Keratinocyte (primary cell): ENCODE data around the gene RABL6. TPM values are rescaled to one million over a fixed set of nuclear protein-coding genes. Genes with fewer than 3 reads are reported as not detected.
A peak's percentile ranks its signal among the peaks of the same experiment; 100 is the strongest.

Source experiments
- DNase-seq: peaks from one replicate; pipeline ENCODE4 v3.0.0-alpha.2; 2011; ENCODE audit warnings: low read depth, missing footprints, low spot score
- FAIRE-seq: peaks from 2 replicates; lab custom pipeline; 2011; peaks lifted over from hg19 to GRCh38; lab: Jason Lieb, UNC
- H2AFZ ChIP-seq: 2 replicates; pipeline ENCODE4 v1.6.0; 2012; ENCODE audit warnings: low read length, control low read depth, inconsistent platforms; ENCODE audit not compliant: control insufficient read depth
- H3K27ac ChIP-seq: 2 replicates; pipeline ENCODE4 v1.5.1; 2011; ENCODE audit warnings: low read length; ENCODE audit not compliant: control insufficient read depth, insufficient read depth
- H3K27me3 ChIP-seq: 3 replicates; pipeline ENCODE4 v1.6.0; 2011; ENCODE audit warnings: low read length; ENCODE audit not compliant: control insufficient read depth, insufficient read depth; ENCODE audit errors: extremely low read depth
- H3K36me3 ChIP-seq, 2 experiments: 2 replicates in 1 of 2; 3 replicates in 1 of 2; pipeline ENCODE4 v1.5.1; 2011; ENCODE audit warnings: low read length in 2 of 2, mild to moderate bottlenecking in 1 of 2; ENCODE audit not compliant: control insufficient read depth in 2 of 2, insufficient read depth in 2 of 2; ENCODE audit errors: extremely low read depth in 1 of 2
- H3K4me1 ChIP-seq: 3 replicates; pipeline ENCODE4 v1.5.1; 2011; ENCODE audit warnings: low read length; ENCODE audit not compliant: control insufficient read depth, insufficient read depth; ENCODE audit errors: extremely low read depth
- H3K4me2 ChIP-seq: 3 replicates; pipeline ENCODE4 v1.6.0; 2011; ENCODE audit warnings: low read depth, low read length; ENCODE audit not compliant: control insufficient read depth, insufficient read depth; ENCODE audit errors: extremely low read depth
- H3K4me3 ChIP-seq, 3 experiments: fragments of 200-600 bp in 1 of 3; sonication (generic) in 1 of 3; 2 replicates in 2 of 3; 3 replicates in 1 of 3; pipeline ENCODE4 v1.5.1; 2011 to 2016; ENCODE audit warnings: low read length in 3 of 3, mild to moderate bottlenecking in 3 of 3, control low read depth in 2 of 3, inconsistent platforms in 1 of 3, low read depth in 1 of 3, mixed read lengths in 1 of 3, mixed run types in 1 of 3, moderate library complexity in 1 of 3; ENCODE audit not compliant: control insufficient read depth in 2 of 3, insufficient read depth in 2 of 3; ENCODE audit errors: extremely low read depth in 1 of 3
- H3K79me2 ChIP-seq: 2 replicates; pipeline ENCODE4 v1.6.0; 2012; ENCODE audit warnings: low read length; ENCODE audit not compliant: control insufficient read depth, insufficient read depth
- H3K9ac ChIP-seq: 3 replicates; pipeline ENCODE4 v1.6.0; 2011; ENCODE audit warnings: low read length; ENCODE audit not compliant: control insufficient read depth, insufficient read depth; ENCODE audit errors: extremely low read depth
- H3K9me1 ChIP-seq: 3 replicates; pipeline ENCODE4 v1.6.0; 2011; ENCODE audit warnings: low read length; ENCODE audit not compliant: control insufficient read depth, insufficient read depth; ENCODE audit errors: extremely low read depth
- H3K9me3 ChIP-seq: 2 replicates; pipeline ENCODE4 v1.5.1; 2012; ENCODE audit warnings: low read depth, low read length; ENCODE audit not compliant: control insufficient read depth
- H4K20me1 ChIP-seq: 3 replicates; pipeline ENCODE4 v1.6.0; 2011; ENCODE audit warnings: low read length; ENCODE audit not compliant: control insufficient read depth, insufficient read depth; ENCODE audit errors: extremely low read depth
- EZH2 ChIP-seq: IDR thresholded peaks from one replicate; pipeline ENCODE4 v1.6.1; 2012; ENCODE audit warnings: inconsistent platforms, mild to moderate bottlenecking, low read length, moderate library complexity
- dilution Hi-C: fragments of 300-500 bp; cut with MboI; formaldehyde crosslinking; loops from one replicate; pipeline ENCODE4 v1.7.0; 2020; ENCODE audit warnings: low sequenced_read_pairs; ENCODE audit not compliant: extremely low pct_ligation_motif_present
- polyA plus RNA-seq, 5 experiments: library from polyadenylated mRNA; depleted of rRNA in 3 of 5; stranded (reverse) in 3 of 5; stranded (forward) in 1 of 5; unstranded in 1 of 5; fragments of >200 nt; gene quantifications; 1 replicate in 1 of 5; 2 replicates in 3 of 5; 3 replicates in 1 of 5; pipeline versions ENCODE4 v1.2.1 to v1.2.3, GENCODE V29; 2011 to 2012; ENCODE audit warnings: missing spikeins in 2 of 5, low read depth in 1 of 5, low replicate concordance in 1 of 5
- TF ChIP-seq, protein P1 (sequence below), 3 experiments: IDR thresholded peaks in 1 of 3; conservative IDR thresholded peaks in 1 of 3; optimal IDR thresholded peaks in 1 of 3; 2 replicates in 2 of 3; 3 replicates in 1 of 3; pipeline versions ENCODE3 to v1.5.1; 2011; ENCODE audit warnings: low read length in 3 of 3, mild to moderate bottlenecking in 3 of 3, moderate library complexity in 2 of 3, control low read depth in 1 of 3, inconsistent platforms in 1 of 3; ENCODE audit not compliant: insufficient read depth in 2 of 3; ENCODE audit errors: extremely low read depth in 1 of 3

The RABL6 gene
- polyA plus RNA-seq, 1 donor (not counting 4 experiments of a cell fraction or from before 2014, with no cell fraction given) = 46.3 TPM

DNA sequence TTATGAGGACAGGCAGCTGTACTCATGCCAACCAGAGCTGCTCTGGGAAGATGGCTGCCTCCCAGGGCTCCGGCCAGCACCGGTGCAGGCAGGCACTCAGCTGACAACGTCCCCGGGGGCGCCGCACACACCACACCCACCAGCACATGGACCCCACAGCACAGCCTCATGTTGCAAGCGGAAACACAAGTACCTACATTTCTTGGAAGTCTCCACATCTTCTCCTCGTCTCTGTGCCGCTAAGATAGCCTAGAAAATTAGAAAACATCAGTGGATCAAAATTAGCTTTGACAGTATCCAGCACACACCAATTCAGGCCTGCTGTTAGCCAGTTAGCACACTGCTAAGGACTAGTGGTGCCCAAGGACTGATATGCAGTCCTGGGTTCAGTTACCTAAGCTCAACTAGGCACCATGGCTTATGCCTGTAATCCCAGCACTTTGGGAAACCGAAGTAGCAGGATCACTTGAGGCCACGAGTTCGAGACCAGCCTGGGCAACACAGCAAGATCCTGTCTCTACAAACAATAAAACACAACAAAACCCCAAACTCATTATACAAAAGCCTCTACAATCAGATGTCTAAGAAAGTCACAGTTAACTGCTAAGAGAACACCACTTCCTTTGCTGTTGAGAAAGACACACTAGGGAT, 56.0 kb downstream of the RABL6 start:
- DNase-seq = no peak
- no peak for FAIRE-seq
- Histone ChIP-seq H3K9me1 (no peaks in the 10 kb centered on the region), H3K4me1 (peaks cover 5% of the 10 kb centered on the region), H3K27ac (no peak overlapping the region), H3K27me3 (no peaks in the 10 kb centered on the region), H3K9ac (no peak overlapping the region), H2AFZ (no peak overlapping the region), H3K4me3 (no peak overlapping the region), H3K9me3 (no peaks in the 10 kb centered on the region), H3K36me3 (peaks cover 22% of the 10 kb centered on the region in 2 experiments), H4K20me1 (peaks cover 8% of the 10 kb centered on the region), H3K4me2 (no peak overlapping the region), H3K79me2 (peaks cover 21% of the 10 kb centered on the region)
- dilution Hi-C loops = no loop called here
- TF ChIP-seq, protein P1, sequence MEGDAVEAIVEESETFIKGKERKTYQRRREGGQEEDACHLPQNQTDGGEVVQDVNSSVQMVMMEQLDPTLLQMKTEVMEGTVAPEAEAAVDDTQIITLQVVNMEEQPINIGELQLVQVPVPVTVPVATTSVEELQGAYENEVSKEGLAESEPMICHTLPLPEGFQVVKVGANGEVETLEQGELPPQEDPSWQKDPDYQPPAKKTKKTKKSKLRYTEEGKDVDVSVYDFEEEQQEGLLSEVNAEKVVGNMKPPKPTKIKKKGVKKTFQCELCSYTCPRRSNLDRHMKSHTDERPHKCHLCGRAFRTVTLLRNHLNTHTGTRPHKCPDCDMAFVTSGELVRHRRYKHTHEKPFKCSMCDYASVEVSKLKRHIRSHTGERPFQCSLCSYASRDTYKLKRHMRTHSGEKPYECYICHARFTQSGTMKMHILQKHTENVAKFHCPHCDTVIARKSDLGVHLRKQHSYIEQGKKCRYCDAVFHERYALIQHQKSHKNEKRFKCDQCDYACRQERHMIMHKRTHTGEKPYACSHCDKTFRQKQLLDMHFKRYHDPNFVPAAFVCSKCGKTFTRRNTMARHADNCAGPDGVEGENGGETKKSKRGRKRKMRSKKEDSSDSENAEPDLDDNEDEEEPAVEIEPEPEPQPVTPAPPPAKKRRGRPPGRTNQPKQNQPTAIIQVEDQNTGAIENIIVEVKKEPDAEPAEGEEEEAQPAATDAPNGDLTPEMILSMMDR (optimal IDR thresholded peaks at IDR 0.05 in 1 of 3, IDR thresholded peaks at IDR 0.05 in 1 of 3, conservative IDR thresholded peaks at IDR 0.05 in 1 of 3; ENCODE audit: extremely low read depth in 1 of 3, insufficient read depth in 2 of 3, low read length in 3 of 3) = no peak
- TF ChIP-seq EZH2 = no peak

DNA sequence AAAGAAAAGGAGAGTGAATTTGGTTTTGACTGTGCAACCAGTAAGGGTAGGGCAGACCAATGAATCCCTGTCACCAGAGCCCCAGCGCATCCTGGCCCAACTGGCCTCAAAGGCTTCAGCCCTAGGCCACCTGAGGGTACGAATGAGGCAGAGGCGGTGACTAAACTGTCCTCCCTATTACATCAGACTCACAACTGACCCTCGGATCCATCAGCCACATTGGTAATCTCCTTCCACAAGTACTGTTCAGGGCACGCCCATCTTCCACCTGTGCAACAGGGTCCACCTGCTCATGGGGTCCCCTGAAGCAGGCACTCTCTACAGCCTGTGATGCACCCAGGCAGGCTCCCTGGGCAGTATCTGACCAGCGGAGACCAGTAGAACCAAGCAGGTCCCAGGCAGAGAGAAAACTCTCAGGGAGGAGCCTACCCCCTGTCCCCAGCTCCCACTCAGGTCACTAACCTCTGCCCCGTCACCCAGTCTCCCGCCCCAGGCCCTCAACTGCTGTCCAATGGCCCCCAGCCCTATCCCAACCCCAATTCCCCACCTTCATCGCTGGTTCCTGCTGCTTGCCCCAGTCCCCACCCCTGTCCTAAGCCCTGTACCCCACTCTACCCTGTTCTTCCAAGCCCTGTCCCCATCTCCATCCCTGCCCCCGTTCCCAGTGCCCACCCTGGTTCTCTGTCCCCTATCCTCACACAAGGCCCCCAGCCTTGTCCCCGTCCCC, 57.5 kb downstream of the RABL6 start:
- Histone ChIP-seq H3K36me3 (peaks cover 22% of the 10 kb centered on the region in 2 experiments), H4K20me1 (peaks cover 8% of the 10 kb centered on the region), H3K4me3 (peak overlapping the region; percentile 64 to 87 (median 79)), H3K4me1 (peaks cover 2% of the 10 kb centered on the region), H3K4me2 (peak overlapping the region; percentile 58), H3K9me3 (no peaks in the 10 kb centered on the region), H3K9ac (peak overlapping the region; percentile 33), H3K79me2 (peaks cover 21% of the 10 kb centered on the region), H3K9me1 (no peaks in the 10 kb centered on the region), H3K27me3 (no peaks in the 10 kb centered on the region), H2AFZ (no peak overlapping the region), H3K27ac (no peak overlapping the region)
- FAIRE-seq (no peak), DNase-seq (no peak)
- TF ChIP-seq, protein P1 (optimal IDR thresholded peaks at IDR 0.05 in 1 of 3, IDR thresholded peaks at IDR 0.05 in 1 of 3, conservative IDR thresholded peaks at IDR 0.05 in 1 of 3; ENCODE audit: extremely low read depth in 1 of 3, insufficient read depth in 2 of 3, low read length in 3 of 3) = no peak
- TF ChIP-seq EZH2 = no peak
- dilution Hi-C loops = no loop called here
